GM23248 (cell line): ENCODE results near the gene CORO2B. TPM values are rescaled to one million over a fixed set of nuclear protein-coding genes. Genes with fewer than 3 reads are reported as not detected.

Source experiments
- DNase-seq: peaks from one replicate; pipeline ENCODE4 v3.0.0-alpha.2; 2015
- H2AFZ ChIP-seq: fragments of 200-600 bp; sonication (generic); 2 replicates; pipeline ENCODE4 v1.6.1; 2016; ENCODE audit warnings: antibody characterized with exemption
- H3F3A ChIP-seq: fragments of 200-600 bp; sonication (generic); 2 replicates; pipeline ENCODE4 v1.6.1; 2016; ENCODE audit warnings: mild to moderate bottlenecking, antibody characterized with exemption, mixed run types; ENCODE audit not compliant: insufficient read depth
- H3K27ac ChIP-seq: fragments of 200-600 bp; sonication (generic); 2 replicates; pipeline ENCODE4 v1.5.1; 2016; ENCODE audit warnings: mild to moderate bottlenecking
- H3K27me3 ChIP-seq: fragments of 200-600 bp; sonication (generic); replicated peaks from 2 replicates; pipeline ENCODE4 v1.6.1; 2016; ENCODE audit warnings: mild to moderate bottlenecking; ENCODE audit not compliant: insufficient read depth
- H3K36me3 ChIP-seq: fragments of 200-600 bp; sonication (generic); 2 replicates; pipeline ENCODE4 v1.6.1; 2016; ENCODE audit warnings: low read depth, mild to moderate bottlenecking
- H3K4me1 ChIP-seq: fragments of 200-600 bp; sonication (generic); 2 replicates; pipeline ENCODE4 v1.6.1; 2016; ENCODE audit warnings: mild to moderate bottlenecking; ENCODE audit not compliant: insufficient read depth
- H3K4me2 ChIP-seq: fragments of 200-600 bp; sonication (generic); one replicate; pipeline ENCODE4 v1.6.1; 2016; ENCODE audit warnings: mild to moderate bottlenecking; ENCODE audit not compliant: unreplicated experiment
- H3K4me3 ChIP-seq: fragments of 200-600 bp; sonication (generic); 2 replicates; pipeline ENCODE4 v1.5.1; 2016; ENCODE audit warnings: mild to moderate bottlenecking
- H3K79me2 ChIP-seq: fragments of 200-600 bp; sonication (generic); 2 replicates; pipeline ENCODE4 v1.6.1; 2016; ENCODE audit warnings: mild to moderate bottlenecking; ENCODE audit not compliant: insufficient read depth
- H3K9ac ChIP-seq: fragments of 200-600 bp; sonication (generic); 2 replicates; pipeline ENCODE4 v1.6.1; 2016; ENCODE audit warnings: mild to moderate bottlenecking
- H3K9me2 ChIP-seq: fragments of 200-600 bp; sonication (generic); 2 replicates; pipeline ENCODE4 v1.6.1; 2016; ENCODE audit warnings: mixed run types, mild to moderate bottlenecking, moderate library complexity; ENCODE audit not compliant: insufficient read depth
- H3K9me3 ChIP-seq: fragments of 200-600 bp; sonication (generic); one replicate; pipeline ENCODE4 v1.6.1; 2017; ENCODE audit warnings: low read depth
- H4K20me1 ChIP-seq: fragments of 200-600 bp; sonication (generic); 2 replicates; pipeline ENCODE4 v1.6.0; 2016; ENCODE audit not compliant: insufficient read depth
- EZH2 ChIP-seq: fragments of 200-600 bp; sonication (generic); IDR thresholded peaks from 2 replicates; pipeline ENCODE4 v1.6.1; 2018; ENCODE audit warnings: antibody characterized with exemption, mild to moderate bottlenecking; ENCODE audit not compliant: insufficient read depth, poor library complexity, severe bottlenecking
- EZH2phosphoT487 ChIP-seq: fragments of 200-600 bp; sonication (generic); IDR thresholded peaks from 2 replicates; pipeline ENCODE4 v1.6.1; 2018; ENCODE audit warnings: antibody characterized with exemption, moderate library complexity, mild to moderate bottlenecking, low read depth; ENCODE audit not compliant: insufficient read depth
- WGBS, 2 experiments: methylation state at CpG; one replicate each; pipeline ENCODE4 v1.1.6; 2015 to 2017; ENCODE audit warnings: low lambda C conversion rate in 2 of 2, low coverage in 1 of 2; ENCODE audit errors: missing lambda C conversion rate in 2 of 2; 5-methylcytosine and 5-hydroxymethylcytosine counted together
- in situ Hi-C: fragments of 300-500 bp; cut with MboI; formaldehyde crosslinking; loops from 2 replicates; pipeline ENCODE4 v1.15.0; 2020
- polyA plus RNA-seq: library from polyadenylated mRNA; unstranded; fragments of >200 nt; fragmentation: Nextera tagmentation; extraction: Ambion mirVana; gene quantifications from 2 replicates; pipeline ENCODE4 v1.2.1, GENCODE V29; 2016
- total RNA-seq: library from RNA; depleted of rRNA; stranded (reverse); fragments of >200 nt; shearing (Covaris generic); gene quantifications from 2 replicates; pipeline ENCODE4 v1.2.3, GENCODE V29; 2014

CORO2B gene
- total and polyA plus RNA-seq, 2 experiments from 2014 or later: 2.7 to 7.7 TPM

GRCh38 chr15:68733666-68734065, 154.9 kb downstream of the CORO2B start:
- Histone ChIP-seq H3K4me1 (peaks cover 4% of the 10 kb centered on the region; the same call in 1 of the 2 replicates), H3K79me2 (no peaks in the 10 kb centered on the region), H3K36me3 (no peaks in the 10 kb centered on the region), H3K4me3 (no peak overlapping the region), H3K27ac (no peak overlapping the region), H3K9ac (no peak overlapping the region), H3K9me2 (no peaks in the 10 kb centered on the region), H3K27me3 (no peaks in the 10 kb centered on the region), H3K9me3 (no peaks in the 10 kb centered on the region), H3F3A (no peaks in the 10 kb centered on the region; the same call in 1 of the 2 replicates), H4K20me1 (no peaks in the 10 kb centered on the region), H3K4me2 (no peak overlapping the region), H2AFZ (no peak overlapping the region)
- in situ Hi-C loops: loop anchor here (10.0 kb wide), 1 partner anchor 59 kb away; no protein-coding TSS in a partner anchor
- no peak for DNase-seq
- TF ChIP-seq EZH2phosphoT487 (no peak), EZH2 (no peak)
- 25 to 36% methylated on average over 6 of the region's 6 CpGs for WGBS, 2 experiments

GRCh38 chr15:68734352-68734751, 155.6 kb downstream of the CORO2B start:
- in situ Hi-C loops: loop anchor here (10.0 kb wide), 1 partner anchor 60 kb away; no protein-coding TSS in a partner anchor
- H3K9me3 ChIP-seq: no peaks in the 10 kb centered on the region

GRCh38 chr15:68734881-68735280, 156.1 kb downstream of the CORO2B start:
- Histone ChIP-seq H3K9ac (no peak overlapping the region), H3K4me2 (no peak overlapping the region), H3K27ac (no peak overlapping the region), H3K36me3 (no peaks in the 10 kb centered on the region), H3K4me3 (no peak overlapping the region), H3F3A (no peaks in the 10 kb centered on the region), H3K27me3 (no peaks in the 10 kb centered on the region), H3K4me1 (peaks cover 4% of the 10 kb centered on the region; the same call in 1 of the 2 replicates), H3K9me2 (no peaks in the 10 kb centered on the region), H3K9me3 (no peaks in the 10 kb centered on the region), H2AFZ (no peak overlapping the region), H3K79me2 (no peaks in the 10 kb centered on the region), H4K20me1 (no peaks in the 10 kb centered on the region)
- in situ Hi-C loops: loop anchor here (10.0 kb wide), 1 partner anchor 60 kb away; no protein-coding TSS in a partner anchor
- no peak for DNase-seq
- no peak for TF ChIP-seq EZH2
- TF ChIP-seq EZH2phosphoT487: no peak

More at GRCh38 chr15:68734352-68734751, 155.6 kb downstream of the CORO2B start:
- H3K4me3 ChIP-seq: no peak overlapping the region
- H3K27ac ChIP-seq: no peak overlapping the region
- peaks cover 4% of the 10 kb centered on the region; the same call in 1 of the 2 replicates for H3K4me1 ChIP-seq
- no peaks in the 10 kb centered on the region for H4K20me1 ChIP-seq
- H3K36me3 ChIP-seq: no peaks in the 10 kb centered on the region
- no peaks in the 10 kb centered on the region for H3K9me2 ChIP-seq
- no peaks in the 10 kb centered on the region for H3K27me3 ChIP-seq
- no peak for TF ChIP-seq EZH2
- no peak for TF ChIP-seq EZH2phosphoT487
- H2AFZ ChIP-seq: no peak overlapping the region
- H3K79me2 ChIP-seq: no peaks in the 10 kb centered on the region
- H3K9ac ChIP-seq: no peak overlapping the region
- no peaks in the 10 kb centered on the region; the same call in 1 of the 2 replicates for H3F3A ChIP-seq
- DNase-seq: no peak
- no peak overlapping the region for H3K4me2 ChIP-seq

- H3K9ac ChIP-seq: no peak overlapping the region
- in situ Hi-C loops: loop anchor here (10.0 kb wide), 1 partner anchor 61 kb away; no protein-coding TSS in a partner anchor
- no peaks in the 10 kb centered on the region for H3K36me3 ChIP-seq
- no peaks in the 10 kb centered on the region for H3F3A ChIP-seq
- no peak overlapping the region for H2AFZ ChIP-seq
- no peak overlapping the region for H3K4me2 ChIP-seq
- no peaks in the 10 kb centered on the region for H3K79me2 ChIP-seq
- no peaks in the 10 kb centered on the region for H4K20me1 ChIP-seq
- no peaks in the 10 kb centered on the region for H3K4me1 ChIP-seq
- no peaks in the 10 kb centered on the region for H3K27me3 ChIP-seq
- no peaks in the 10 kb centered on the region for H3K9me3 ChIP-seq
- no peak for TF ChIP-seq EZH2
- no peak for DNase-seq
- no peaks in the 10 kb centered on the region for H3K9me2 ChIP-seq
- no peak overlapping the region for H3K4me3 ChIP-seq
- H3K27ac ChIP-seq: no peak overlapping the region
Observed at GRCh38 chr15:68735610-68736009, 156.8 kb downstream of the CORO2B start.

- H3K79me2 ChIP-seq: no peaks in the 10 kb centered on the region
- DNase-seq: peak; percentile 19
- H3F3A ChIP-seq: no peaks in the 10 kb centered on the region
- in situ Hi-C loops: loop anchor here (10.0 kb wide), 1 partner anchor 65 kb away; no protein-coding TSS in a partner anchor
- H3K27ac ChIP-seq: no peak overlapping the region
- H4K20me1 ChIP-seq: no peaks in the 10 kb centered on the region
- H3K27me3 ChIP-seq: no peaks in the 10 kb centered on the region
- H3K4me3 ChIP-seq: no peak overlapping the region
- no peaks in the 10 kb centered on the region for H3K9me2 ChIP-seq
- no peak overlapping the region for H3K4me2 ChIP-seq
- H2AFZ ChIP-seq: no peak overlapping the region
- H3K36me3 ChIP-seq: no peaks in the 10 kb centered on the region
- WGBS, 2 experiments: 61 to 68% methylated on average over 6 of the region's 6 CpGs
- no peaks in the 10 kb centered on the region for H3K4me1 ChIP-seq
- no peak overlapping the region for H3K9ac ChIP-seq
- no peaks in the 10 kb centered on the region for H3K9me3 ChIP-seq
- no peak for TF ChIP-seq EZH2phosphoT487
Observed at GRCh38 chr15:68739390-68740080, 160.7 kb downstream of the CORO2B start.
